Common myeloid progenitor, CD34-positive (primary cell): ENCODE measurements around the gene DYNLT5.
"Not testable (repeated sequence)": the region's sequence is repeated elsewhere in the genome, so short reads cannot be mapped to it uniquely, and the experiment has no call there.

Experiments used
- CTCF ChIA-PET: fragments of 350-600 bp; sonication (Branson Sonifier 250); formaldehyde crosslinking; loops from one replicate; lab custom pipeline; 2021; ENCODE audit warnings: antibody characterized with exemption; lab: Charles Lee
- POLR2A ChIA-PET: fragments of 350-600 bp; sonication (Branson Sonifier 250); formaldehyde crosslinking; loops from one replicate; lab custom pipeline; 2021; ENCODE audit warnings: antibody characterized with exemption; lab: Charles Lee
- DNase-seq, 3 donors: peaks; one replicate each; pipeline versions ENCODE4 v3.0.0 to v3.0.0-alpha.2; 2013
- H3K27ac ChIP-seq, 2 experiments: 1 replicate in 1 of 2; 2 replicates in 1 of 2; pipeline ENCODE4 v1.7.0; 2013; ENCODE audit warnings: inconsistent platforms in 2 of 2, low read length in 2 of 2, mild to moderate bottlenecking in 2 of 2, low read depth in 1 of 2, moderate library complexity in 1 of 2; ENCODE audit not compliant: severe bottlenecking in 2 of 2, insufficient read depth in 1 of 2, poor library complexity in 1 of 2
- H3K27me3 ChIP-seq, 5 experiments: replicated peaks in 2 of 5; 1 replicate in 3 of 5; 2 replicates in 2 of 5; pipeline versions ENCODE4 v1.6.1 to v1.7.0; 2013; ENCODE audit warnings: low read length in 4 of 5, mild to moderate bottlenecking in 2 of 5, moderate library complexity in 2 of 5, inconsistent platforms in 1 of 5; ENCODE audit not compliant: insufficient read depth in 5 of 5, control insufficient read depth in 4 of 5
- H3K36me3 ChIP-seq, 4 experiments: 1 replicate in 2 of 4; 2 replicates in 2 of 4; pipeline versions ENCODE4 v1.6.1 to v1.7.0; 2013; ENCODE audit warnings: low read length in 3 of 4, control low read depth in 1 of 4, mild to moderate bottlenecking in 1 of 4; ENCODE audit not compliant: control insufficient read depth in 4 of 4, insufficient read depth in 4 of 4
- H3K4me1 ChIP-seq, 4 experiments: 1 replicate in 3 of 4; 2 replicates in 1 of 4; pipeline versions ENCODE4 v1.6.1 to v1.7.1; 2013; ENCODE audit warnings: low read length in 3 of 4, mild to moderate bottlenecking in 3 of 4, control low read depth in 1 of 4, inconsistent platforms in 1 of 4, moderate library complexity in 1 of 4; ENCODE audit not compliant: control insufficient read depth in 4 of 4, insufficient read depth in 4 of 4; ENCODE audit errors: control extremely low read depth in 1 of 4
- H3K4me3 ChIP-seq, 7 experiments: 1 replicate in 4 of 7; 2 replicates in 3 of 7; pipeline versions ENCODE4 v1.5.1 to v1.7.0; 2013; ENCODE audit warnings: mild to moderate bottlenecking in 7 of 7, low read length in 6 of 7, moderate library complexity in 6 of 7, inconsistent platforms in 2 of 7, low read depth in 2 of 7, control low read depth in 1 of 7; ENCODE audit not compliant: insufficient read depth in 4 of 7, control insufficient read depth in 1 of 7; ENCODE audit errors: extremely low read depth in 1 of 7
- H3K9me3 ChIP-seq, 5 experiments: 1 replicate in 4 of 5; 2 replicates in 1 of 5; pipeline versions ENCODE4 v1.6.1 to v1.7.1; 2013; ENCODE audit warnings: low read length in 4 of 5, mild to moderate bottlenecking in 2 of 5, inconsistent platforms in 1 of 5, low read depth in 1 of 5, moderate library complexity in 1 of 5; ENCODE audit not compliant: control insufficient read depth in 4 of 5, insufficient read depth in 2 of 5; ENCODE audit errors: control extremely low read depth in 1 of 5
- WGBS: methylation state at CpG from one replicate; pipeline ENCODE4 v1.1.5; 2013; ENCODE audit not compliant: insufficient coverage; 5-methylcytosine and 5-hydroxymethylcytosine counted together

DYNLT5 gene

DNA sequence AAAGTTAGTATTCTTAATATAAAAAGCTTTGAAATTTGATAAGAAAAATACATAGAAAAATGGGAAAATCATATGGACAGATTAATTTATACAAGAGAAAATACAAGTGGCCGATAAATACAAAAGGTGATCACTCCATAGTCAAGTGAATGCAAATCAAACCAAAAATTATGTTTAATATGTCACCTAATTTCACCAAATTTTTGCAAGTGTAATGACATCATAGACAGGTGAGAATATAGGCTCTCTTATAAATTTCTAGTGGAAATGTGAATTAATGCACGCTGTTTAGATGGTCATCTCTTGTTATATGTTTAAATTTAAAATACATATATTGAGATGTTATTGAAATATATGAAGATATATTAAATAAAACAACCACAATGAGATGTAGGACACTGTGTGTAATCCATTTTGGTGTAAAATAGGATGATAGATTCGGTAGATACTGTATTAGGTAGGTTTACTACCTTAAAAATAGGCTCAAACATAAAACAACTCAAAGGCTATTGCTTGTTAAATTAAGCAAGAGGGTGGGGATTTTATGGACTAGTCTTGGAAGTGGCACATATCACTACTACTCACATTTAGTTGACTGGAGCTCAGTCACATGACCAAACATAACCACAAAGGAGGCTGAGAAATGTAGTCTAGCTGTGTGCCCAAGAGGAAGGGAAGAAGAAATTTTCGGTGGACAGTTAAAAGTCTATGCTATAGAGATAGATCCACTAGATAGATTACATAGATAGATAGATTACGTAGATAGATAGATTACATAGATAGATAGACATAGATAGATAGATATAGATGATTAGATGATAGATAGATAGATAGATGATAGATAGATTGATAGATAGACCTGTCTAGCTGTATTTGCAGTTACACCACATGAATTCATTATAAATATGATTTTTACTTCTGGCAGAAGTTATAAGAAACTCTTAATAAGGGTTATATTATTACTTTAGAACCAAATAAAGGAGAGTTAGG, 39.7 kb downstream of the DYNLT5 start:
- ChIA-PET POLR2A (no interaction called here), CTCF (no interaction called here)
- Histone ChIP-seq H3K36me3 (no peaks in the 10 kb centered on the region), H3K27me3 (no peaks in the 10 kb centered on the region), H3K4me3 (no peak overlapping the region), H3K4me1 (peaks cover 0 to 9% (median 3%) of the 10 kb centered on the region in 4 experiments), H3K9me3 (no peaks in the 10 kb centered on the region), H3K27ac (no peak overlapping the region)
- DNase-seq = no peak
- no CpG with 5 or more reads among the region's 5 CpGs for WGBS

- H3K4me3 ChIP-seq, H3K36me3 ChIP-seq, H3K27ac ChIP-seq, H3K9me3 ChIP-seq, H3K4me1 ChIP-seq, H3K27me3 ChIP-seq, POLR2A ChIA-PET, DNase-seq: not testable (repeated sequence)
- WGBS = no CpG with 5 or more reads among the region's 2 CpGs
- CTCF ChIA-PET = interaction anchor here (0.8 kb wide), 1 partner anchor 811 kb away, joined by 3 read pairs; no protein-coding TSS in a partner anchor
Measured at GRCh38 chr1:66795839-66796238, 43.6 kb downstream of the DYNLT5 start.

DNA sequence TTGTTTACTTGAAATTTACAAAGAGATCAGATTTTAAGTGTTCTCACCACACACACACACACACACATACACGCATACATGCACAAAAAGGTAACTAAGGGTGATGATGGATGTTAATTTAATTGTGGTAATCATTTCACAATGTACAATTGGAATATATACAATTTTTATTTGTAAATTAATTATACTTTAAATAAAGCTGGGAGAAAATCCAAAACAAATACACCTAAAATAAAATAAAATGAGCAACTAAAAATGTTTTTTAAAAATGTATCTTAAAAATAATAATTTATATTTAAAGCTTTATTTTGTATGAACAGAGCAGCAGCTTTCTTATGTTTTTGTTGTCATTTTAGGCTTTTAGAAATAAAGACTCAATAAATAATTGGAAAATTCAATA, 57.0 kb downstream of the DYNLT5 start:
- Histone ChIP-seq H3K27me3 (no peaks in the 10 kb centered on the region), H3K36me3 (no peaks in the 10 kb centered on the region), H3K4me1 (no peaks in the 10 kb centered on the region), H3K27ac (no peak overlapping the region), H3K4me3 (no peak overlapping the region), H3K9me3 (no peaks in the 10 kb centered on the region)
- CTCF ChIA-PET = no interaction called here
- DNase-seq = no peak
- POLR2A ChIA-PET = no interaction called here
- WGBS = no CpG with 5 or more reads among the region's 1 CpG

DNA sequence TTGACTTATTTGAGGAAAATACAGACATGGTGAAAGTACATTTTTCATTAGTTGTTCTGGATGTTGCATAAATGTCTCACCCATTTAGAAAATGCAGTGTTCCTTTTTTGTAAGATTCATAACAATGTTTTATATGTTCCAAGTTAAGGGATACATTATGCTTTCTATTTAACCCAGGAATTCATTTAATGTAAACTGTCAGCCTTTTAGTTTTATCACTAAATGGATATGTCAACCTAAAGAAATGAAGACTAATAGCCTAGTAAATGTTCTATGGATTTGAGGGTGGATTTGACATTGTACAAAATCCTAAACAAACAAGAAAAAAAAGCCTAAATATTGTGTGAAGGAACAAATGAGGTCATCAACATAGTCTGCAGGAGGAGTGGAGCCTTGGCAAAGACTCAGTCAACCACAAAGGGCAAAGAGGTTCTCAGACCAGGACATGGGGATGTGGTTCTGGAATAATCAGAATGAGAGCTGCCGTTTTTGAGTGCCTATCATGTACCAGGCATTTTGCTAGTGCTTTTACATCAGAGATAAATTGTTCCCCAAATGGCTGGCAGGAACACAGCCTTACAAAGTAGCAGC, 57.6 kb downstream of the DYNLT5 start:
- ChIA-PET POLR2A (no interaction called here), CTCF (no interaction called here)
- no peaks in the 10 kb centered on the region for H3K27me3 ChIP-seq
- 100% methylated on average over 1 of the region's 1 CpG for WGBS
- no peaks in the 10 kb centered on the region for H3K4me1 ChIP-seq
- DNase-seq = no peak
- no peak overlapping the region for H3K27ac ChIP-seq
- no peaks in the 10 kb centered on the region for H3K36me3 ChIP-seq
- no peak overlapping the region for H3K4me3 ChIP-seq
- no peaks in the 10 kb centered on the region for H3K9me3 ChIP-seq

DNA sequence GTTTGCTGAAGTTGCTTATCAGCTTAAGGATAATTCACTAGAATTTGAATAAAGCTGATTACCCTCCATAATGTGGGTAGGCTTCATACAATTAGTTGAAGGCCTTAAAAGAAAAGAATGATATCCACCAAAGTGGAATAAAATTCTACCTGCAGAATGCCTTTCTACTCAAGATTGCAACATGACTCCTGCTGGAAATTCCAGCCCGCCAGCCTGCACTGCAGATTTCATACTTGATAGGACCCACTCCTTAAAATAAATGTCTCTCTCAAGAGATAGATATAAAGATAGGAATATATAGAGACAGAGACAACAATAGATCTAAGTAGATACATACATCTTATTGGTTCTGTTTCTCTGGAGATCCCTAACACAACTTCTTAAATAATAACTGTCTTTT, 72.5 kb downstream of the DYNLT5 start:
- no peak for DNase-seq
- Histone ChIP-seq H3K27ac (no peak overlapping the region), H3K36me3 (no peaks in the 10 kb centered on the region), H3K4me3 (no peak overlapping the region), H3K4me1 (no peaks in the 10 kb centered on the region), H3K27me3 (no peaks in the 10 kb centered on the region), H3K9me3 (peaks cover 0 to 3% (median 2%) of the 10 kb centered on the region in 5 experiments)
- WGBS = no CpG with 5 or more reads among the region's 1 CpG
- ChIA-PET POLR2A (no interaction called here), CTCF (no interaction called here)
